GDM1 (cell line): ENCODE measurements around the gene PRELID1.
"Not testable (repeated sequence)": the region's sequence is repeated elsewhere in the genome, so short reads cannot be mapped to it uniquely, and the experiment has no call there.

Experiments
- DNase-seq: peaks from one replicate; lab custom pipeline; 2025; lab: John Stamatoyannopoulos, UW

The PRELID1 gene

GRCh38 chr5:177300236-177300880 lies 3.2 kb upstream of the PRELID1 start:
- peak; percentile 85 for DNase-seq

DNA sequence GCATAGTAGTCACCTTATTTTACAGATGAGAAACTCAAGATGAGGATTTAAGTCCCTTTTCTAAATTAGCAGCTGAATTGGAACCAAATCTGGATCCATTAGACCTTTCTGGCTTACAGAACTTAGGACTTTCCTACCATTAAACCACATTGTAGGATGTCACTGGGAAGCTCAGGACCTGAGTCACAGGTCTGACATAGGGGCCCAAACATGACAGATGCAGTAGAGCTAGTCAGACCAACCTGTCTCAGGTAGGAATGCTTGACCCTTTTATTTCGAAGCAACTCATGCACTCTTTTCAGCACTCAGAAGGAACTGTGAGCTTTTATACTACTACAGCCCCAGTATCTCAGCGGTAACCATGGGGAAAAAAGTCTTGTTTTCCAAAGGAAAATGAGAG lies 2.6 kb upstream of the PRELID1 start:
- DNase-seq, result no peak

- DNase-seq, result no peak
These were observed 2.0 kb upstream of the PRELID1 start for GRCh38 chr5:177301503-177302165.

DNA sequence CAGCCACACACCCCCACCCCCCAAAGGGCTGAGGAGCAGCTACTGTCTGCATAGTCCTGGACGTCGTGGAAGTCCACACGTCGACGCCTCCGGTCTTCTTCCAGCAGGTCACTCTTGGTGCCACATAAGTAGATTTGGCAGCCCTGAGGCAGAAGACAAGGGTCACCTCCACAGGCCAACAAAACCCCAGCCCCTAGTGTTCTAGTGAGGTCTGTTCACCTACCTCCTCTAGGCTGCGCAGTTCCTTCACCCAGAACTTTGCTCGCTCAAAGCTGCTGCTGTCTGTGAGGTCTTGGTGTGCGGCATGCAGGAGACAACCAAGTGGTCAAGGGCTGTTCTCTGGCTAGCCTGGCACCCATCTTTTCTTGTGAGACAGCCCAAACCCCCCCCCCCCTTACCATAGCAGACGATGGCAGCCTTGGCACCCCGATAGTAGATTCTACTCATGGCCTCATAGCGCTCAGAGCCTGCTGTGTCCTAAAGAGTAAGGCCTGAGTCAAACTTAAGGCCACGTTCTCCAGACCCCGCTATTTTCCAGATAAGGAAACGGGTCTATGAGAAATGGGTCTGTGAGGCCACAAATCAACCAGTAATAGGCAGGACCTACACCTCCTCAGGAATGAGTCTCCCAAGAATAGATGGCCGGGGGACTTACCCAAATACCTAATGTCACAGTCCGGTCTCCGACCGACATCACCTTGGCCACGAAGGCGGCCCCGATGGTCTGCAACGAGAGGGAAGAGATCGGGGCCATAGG lies 1.1 kb upstream of the PRELID1 start:
- no peak for DNase-seq

- no peak for DNase-seq
These were observed 359 bp downstream of the PRELID1 start for GRCh38 chr5:177303925-177304391.

GRCh38 chr5:177304392-177305119 lies 957 bp downstream of the PRELID1 start:
- DNase-seq, result no peak

- DNase-seq, result not testable (repeated sequence)
These were observed 2.6 kb downstream of the PRELID1 start for GRCh38 chr5:177306103-177306640.

- DNase-seq, result no peak
These were observed 3.3 kb downstream of the PRELID1 start for GRCh38 chr5:177306674-177307543.

GRCh38 chr5:177307544-177308363 lies 4.2 kb downstream of the PRELID1 start:
- no peak for DNase-seq

DNA sequence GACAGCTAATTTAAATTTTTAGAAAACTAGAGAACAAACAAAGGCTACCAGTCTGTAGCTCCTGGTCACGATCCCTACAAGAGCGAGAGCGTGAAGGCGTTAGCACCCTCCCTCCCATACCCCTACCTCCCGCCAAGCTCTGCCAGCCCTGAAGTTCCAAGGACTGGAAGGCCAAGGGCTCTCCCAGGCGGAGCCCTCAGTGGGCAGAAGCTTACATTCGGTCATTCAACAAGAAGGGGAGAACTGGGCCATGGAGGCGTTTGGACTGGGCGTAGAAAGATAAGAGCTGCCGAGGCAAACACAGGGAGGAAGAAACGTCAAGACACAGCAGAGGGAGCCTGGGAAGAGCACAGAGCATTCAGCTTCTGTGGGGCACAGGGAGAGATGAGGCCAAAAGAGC lies 5.1 kb downstream of the PRELID1 start:
- no peak for DNase-seq

DNA sequence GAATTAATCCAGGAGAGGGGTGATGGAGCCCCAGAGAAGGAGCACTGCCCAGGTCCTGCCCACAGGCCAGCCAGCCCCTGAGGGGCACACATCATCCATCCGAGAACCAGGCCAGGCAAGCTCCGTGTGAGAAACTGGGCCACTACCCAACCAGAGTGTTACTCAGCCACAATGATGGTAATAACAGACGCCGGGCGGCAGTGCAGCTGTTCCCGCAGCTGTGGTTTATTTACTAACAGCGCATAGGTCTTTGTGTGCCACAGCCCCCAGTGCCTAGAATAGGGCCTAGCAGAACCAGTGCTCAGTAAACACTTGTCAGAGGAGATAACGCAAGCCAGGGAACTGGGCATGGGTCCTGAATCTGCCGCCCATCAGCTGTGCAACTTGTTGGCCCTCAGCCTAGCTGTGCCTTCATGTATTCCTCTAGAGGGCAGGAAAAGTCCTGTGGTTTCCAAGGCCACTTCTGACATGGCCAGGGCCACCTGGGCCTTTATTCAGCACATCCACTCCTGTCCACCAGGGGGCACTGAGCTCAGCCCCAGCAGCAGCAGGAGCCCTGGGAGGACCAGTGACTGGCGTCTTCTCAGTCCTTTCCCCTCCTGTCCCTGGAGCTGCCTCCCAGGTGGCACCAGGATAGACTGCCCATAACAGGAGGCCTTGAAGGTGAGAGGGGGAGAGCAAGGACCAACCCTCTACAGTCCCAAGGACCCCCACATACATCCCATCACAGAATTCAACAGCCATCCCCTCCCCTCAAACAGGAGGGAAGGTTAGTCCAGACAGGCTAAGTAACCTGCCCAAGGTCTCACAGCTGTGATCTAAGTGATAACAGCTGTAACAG lies 6.0 kb downstream of the PRELID1 start:
- DNase-seq, result peak; percentile 52

DNA sequence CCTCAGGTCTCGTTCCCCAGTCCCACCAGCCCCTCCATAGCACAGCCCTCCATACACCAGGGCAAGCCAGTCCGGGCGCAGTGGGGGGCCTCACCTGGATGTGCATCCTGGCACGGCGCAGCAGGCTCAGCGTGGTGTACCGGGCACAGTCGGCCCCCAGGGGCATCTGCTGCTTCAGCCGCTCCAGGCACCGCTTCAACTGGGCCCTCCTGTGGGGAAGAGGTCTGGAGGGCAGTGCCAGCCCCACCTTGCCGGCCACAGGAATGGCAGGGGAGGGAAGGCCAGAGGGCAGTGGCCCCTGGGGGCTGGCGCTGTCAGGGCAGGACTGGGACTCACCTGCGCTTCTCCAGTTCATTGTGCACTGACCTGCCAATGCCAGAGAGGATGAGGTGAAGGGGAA lies 6.7 kb downstream of the PRELID1 start:
- no peak for DNase-seq

- DNase-seq, result peak; percentile 50
These were observed 7.3 kb downstream of the PRELID1 start for GRCh38 chr5:177310757-177311391.

DNA sequence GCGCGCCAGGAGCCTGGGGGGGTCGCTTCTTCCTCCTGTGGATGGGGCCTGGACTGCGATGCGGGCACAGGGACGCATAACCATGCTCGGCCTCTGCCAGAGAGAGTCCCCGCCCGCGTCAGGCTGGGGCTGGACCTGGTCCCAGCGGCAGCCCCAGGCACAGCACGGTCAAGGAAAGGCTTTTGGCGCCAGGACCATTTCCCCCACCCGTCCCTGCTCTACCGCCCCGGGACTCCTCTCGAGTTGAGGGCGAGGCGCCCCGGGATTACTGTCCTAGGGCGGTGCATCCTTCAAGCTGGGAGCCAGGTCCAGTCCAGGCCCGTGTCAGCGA lies 7.8 kb downstream of the PRELID1 start:
- DNase-seq, result no peak

- DNase-seq, result peak; percentile 95
These were observed 8.4 kb downstream of the PRELID1 start, which contains the start of gene MXD3 for GRCh38 chr5:177311723-177312648. MXD3 (minus strand) TSS chr5:177311898; CDS start chr5:177311830, 68 bp downstream.

- peak; percentile 16 for DNase-seq
These were observed 9.1 kb downstream of the PRELID1 start for GRCh38 chr5:177312649-177313181.

DNA sequence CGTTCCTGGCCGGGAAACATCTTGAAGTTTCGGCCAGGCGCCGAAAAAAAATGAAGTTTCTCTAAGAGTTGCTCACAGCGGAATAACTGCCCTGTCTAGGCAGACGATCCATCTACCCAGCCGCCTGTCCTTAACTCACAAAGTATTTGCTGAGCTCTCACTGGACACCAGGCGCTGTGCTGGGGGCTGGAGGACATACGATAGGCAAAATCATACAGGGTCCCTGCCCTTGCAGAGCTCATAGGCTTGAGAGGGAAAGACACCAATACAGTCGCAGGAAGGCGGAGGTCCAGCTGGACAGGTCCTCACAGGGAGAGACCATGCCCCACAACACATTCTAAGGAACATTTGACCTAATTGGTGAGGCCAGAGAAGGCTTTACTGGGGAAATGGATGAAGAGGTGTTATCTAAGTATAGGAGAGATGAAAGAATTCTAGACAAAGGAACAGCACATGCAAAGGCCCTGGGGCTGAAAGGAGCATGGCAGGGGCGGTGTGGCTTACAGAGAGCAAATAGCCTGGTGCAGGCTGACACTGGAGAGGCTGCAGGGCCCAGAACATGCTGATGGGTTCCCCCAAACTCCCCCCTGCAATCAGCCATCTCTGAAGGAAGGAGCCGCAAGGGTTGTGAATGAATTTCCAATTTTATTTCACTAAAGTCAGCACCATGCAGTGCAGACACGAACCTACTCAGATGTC lies 10.1 kb downstream of the PRELID1 start:
- no peak for DNase-seq
